C1 segment of cervical spinal cord (tissue), 14 donors: ENCODE measurements around the gene KCNH8.
"Not testable (repeated sequence)": the region's sequence is repeated elsewhere in the genome, so short reads cannot be mapped to it uniquely, and the experiment has no call there.

Source experiments
- DNase-seq, 14 donors: peaks; one replicate each; lab custom pipeline; 2025; lab: John Stamatoyannopoulos, UW

KCNH8 gene

GRCh38 chr3:19173945-19174344 lies 25.6 kb downstream of the KCNH8 start:
- DNase-seq = no peak

- DNase-seq = no peak
Observed at GRCh38 chr3:19183584-19183983, 35.3 kb downstream of the KCNH8 start.

- no peak for DNase-seq
Observed at GRCh38 chr3:19190126-19190525, 41.8 kb downstream of the KCNH8 start.

- no peak for DNase-seq
Observed at GRCh38 chr3:19190602-19191001, 42.3 kb downstream of the KCNH8 start.

GRCh38 chr3:19199131-19199530 lies 50.8 kb downstream of the KCNH8 start:
- DNase-seq = no peak

- peak in 8 of 14 donors; percentile 5 to 45 (median 18) for DNase-seq
Observed at GRCh38 chr3:19202303-19202702, 54.0 kb downstream of the KCNH8 start.

GRCh38 chr3:19202754-19203153 lies 54.4 kb downstream of the KCNH8 start:
- no peak for DNase-seq

GRCh38 chr3:19206540-19206939 lies 58.2 kb downstream of the KCNH8 start:
- DNase-seq = no peak

GRCh38 chr3:19213603-19214220 lies 65.4 kb downstream of the KCNH8 start:
- no peak for DNase-seq

GRCh38 chr3:19215427-19215826 lies 67.1 kb downstream of the KCNH8 start:
- DNase-seq = no peak

- DNase-seq = peak in 1 of 14 donors; percentile 7
Observed at GRCh38 chr3:19216669-19217337, 68.5 kb downstream of the KCNH8 start.

GRCh38 chr3:19220311-19220710 lies 72.0 kb downstream of the KCNH8 start:
- DNase-seq = no peak

GRCh38 chr3:19221081-19221480 lies 72.8 kb downstream of the KCNH8 start:
- no peak for DNase-seq

GRCh38 chr3:19226479-19226878 lies 78.2 kb downstream of the KCNH8 start:
- no peak for DNase-seq

GRCh38 chr3:19228167-19228566 lies 79.9 kb downstream of the KCNH8 start:
- DNase-seq = no peak

GRCh38 chr3:19229086-19229485 lies 80.8 kb downstream of the KCNH8 start:
- no peak for DNase-seq

GRCh38 chr3:19229881-19230280 lies 81.6 kb downstream of the KCNH8 start:
- DNase-seq = not testable (repeated sequence)

- no peak for DNase-seq
Observed at GRCh38 chr3:19231792-19232461, 83.6 kb downstream of the KCNH8 start.

GRCh38 chr3:19232566-19232965 lies 84.3 kb downstream of the KCNH8 start:
- DNase-seq = no peak

GRCh38 chr3:19233882-19234784 lies 85.8 kb downstream of the KCNH8 start:
- not testable (repeated sequence) for DNase-seq

GRCh38 chr3:19248143-19248542 lies 99.8 kb downstream of the KCNH8 start:
- DNase-seq = no peak

GRCh38 chr3:19248767-19249166 lies 100.5 kb downstream of the KCNH8 start:
- no peak for DNase-seq
